Heart right ventricle (tissue), 16 donors: ENCODE measurements around the gene COX5A. TPM values are rescaled to one million over a fixed set of nuclear protein-coding genes. Genes with fewer than 3 reads are reported as not detected.

Experiments used
- ATAC-seq, 8 donors: fragments of 200-7000 bp; cut with Tn5 transposase; one replicate each; pipeline ENCODE4 v1.9.1; 2020; ENCODE audit warnings: mild to moderate bottlenecking in 8 of 8, moderate library complexity in 8 of 8, moderate number of reproducible peaks in 1 of 8
- DNase-seq, 2 donors: peaks; one replicate each; pipeline ENCODE4 v3.0.0-alpha.2; 2020
- H3K27ac ChIP-seq, 10 donors: fragments of 200-600 bp; sonication (generic) in 2 of 10; one replicate each; pipeline versions ENCODE4 v1.5.0 to v1.8.0; 2020 to 2022; ENCODE audit warnings: mild to moderate bottlenecking in 3 of 10
- H3K27me3 ChIP-seq, 7 donors: fragments of 200-600 bp; one replicate each; pipeline ENCODE4 v1.8.0; 2021 to 2022; ENCODE audit warnings: mild to moderate bottlenecking in 2 of 7
- H3K36me3 ChIP-seq, 9 donors: fragments of 200-600 bp; sonication (generic) in 1 of 9; one replicate each; pipeline versions ENCODE4 v1.5.0 to v1.8.0; 2020 to 2022; ENCODE audit warnings: mild to moderate bottlenecking in 2 of 9
- H3K4me1 ChIP-seq, 9 donors: fragments of 200-600 bp; sonication (generic) in 1 of 9; one replicate each; pipeline versions ENCODE4 v1.5.0 to v1.8.0; 2020 to 2022; ENCODE audit warnings: mild to moderate bottlenecking in 4 of 9
- H3K4me3 ChIP-seq, 10 donors: fragments of 200-600 bp; sonication (generic) in 2 of 10; one replicate each; pipeline versions ENCODE4 v1.5.0 to v1.8.0; 2020 to 2022; ENCODE audit warnings: mild to moderate bottlenecking in 7 of 10, moderate library complexity in 2 of 10
- H3K9me3 ChIP-seq, 11 donors: fragments of 200-600 bp in 10 of 11; sonication (generic) in 2 of 11; one replicate each; pipeline versions ENCODE4 v1.5.0 to v1.8.0; 2013 to 2022; ENCODE audit warnings: mild to moderate bottlenecking in 2 of 11, control low read depth in 1 of 11, moderate library complexity in 1 of 11
- whole genome bisulfite sequencing, 2 donors: extraction: QIAGEN DNeasy Blood & Tissue Kit; methylation state at CpG; one replicate each; pipeline ENCODE4 v1.1.7; 2013; ENCODE audit warnings: inconsistent platforms in 1 of 2; 5-methylcytosine and 5-hydroxymethylcytosine counted together
- intact Hi-C, 10 donors: fragments of 100-400 bp; cut with DNase I; formaldehyde crosslinking; loops; one replicate each; pipeline versions ENCODE4 v1.11.1 to v1.14.2; 2022
- long read RNA-seq, 3 donors: library from polyadenylated mRNA; unstranded; transcript quantifications; one replicate each; pipeline ENCODE4 v2.0.0, GENCODE V29; 2020 to 2021
- polyA plus RNA-seq, 2 donors: library from polyadenylated mRNA; stranded (reverse); fragments of 200-250 nt; gene quantifications; one replicate each; pipeline ENCODE4 v1.2.3, GENCODE V29; 2013
- total RNA-seq, 10 donors: library from RNA; stranded (reverse); fragmentation: NEBNext Ultra II Directional in 3 of 10; extraction: Animal tissue kit (Norgen Biotek cat#: 25700) in 3 of 10; gene quantifications; one replicate each; pipeline versions ENCODE4 v1.2.1 to v1.2.4, GENCODE V29; 2021 to 2023
- TF ChIP-seq, protein P1 (sequence below), 9 donors: fragments of 200-600 bp; sonication (generic) in 2 of 9; IDR thresholded peaks; one replicate each; pipeline versions ENCODE4 v1.5.0 to v1.8.0; 2021 to 2022; ENCODE audit warnings: antibody characterized with exemption in 9 of 9, mild to moderate bottlenecking in 5 of 9, moderate library complexity in 1 of 9
- donor health status: Arrhythmogenic right ventricular cardiomyopathy.
- donor health status: ischemic (EF 13 %, LVEDD 7.1; RV severe dilation, severe dysfunction).
- donor health status: healthy with polysubstance abuse.
- donor health status: DM: no; HTN: yes; CAD: no.
- donor health status: DM: no; HTN: no; CAD: no.
- donor health status: ischemic (EF 25% LVEDD 6.9; RV normal size, moderate dysfunction).
- donor health status: ischemic (EF 25% LVEDD 5.7; RV mildly dilated, moderate dysfunction).
- donor health status: healthy.
- donor health status: DM: yes; HTN: yes; CAD: no.
- donor health status: Ischemic cardiomyopathy.
- donor health status: ischemic (EF 35%, LVEDD 5.7; RV mildly dilated, moderate dysfunction).
- donor health status: nonischemic (EF 11% LVEDD 7.7; RV severe dilation, severe dysfunction).
- donor health status: DM: yes; HTN: yes; CAD: no.
- donor health status: PGD.
- donor health status: ischemic (EF 29% LVEDD 5.4; RV normal size, mild dysfunction).
- donor health status: nonischemic (EF 23%, LVEDD 6.1; RV moderate dilation, normal function).

Gene COX5A
- 1,000 to 10,000 TPM in 9 of 10 donors, 100 to 1,000 TPM in 1; 894 to 1,717 (median 1,286) TPM for total RNA-seq
- 1,000 to 10,000 TPM; 1,114 to 1,728 TPM for polyA plus RNA-seq
- long read RNA-seq, donor 1, transcript COX5A-204 (4 exons, 579 nt): minor isoform, 14 of 1,038 reads
- long read RNA-seq, donor 1, transcript COX5A-201 (5 exons, 1,268 nt): major isoform, 909 of 1,038 reads
- long read RNA-seq, donor 1, partial matches to known transcripts: 100 of 1,038 reads
- long read RNA-seq, donor 1, other reads (novel, unspliced or antisense): 14 of 1,038 reads
- long read RNA-seq, donor 2, transcript COX5A-204 (4 exons, 579 nt): minor isoform, 16 of 1,371 reads
- long read RNA-seq, donor 2, transcript COX5A-201 (5 exons, 1,268 nt): major isoform, 1,122 of 1,371 reads
- long read RNA-seq, donor 2, partial matches to known transcripts: 207 of 1,371 reads
- long read RNA-seq, donor 2, other reads (novel, unspliced or antisense): 24 of 1,371 reads
- long read RNA-seq, donor 3, transcript COX5A-201 (5 exons, 1,268 nt): major isoform, 206 of 228 reads
- long read RNA-seq, donor 3, partial matches to known transcripts: 3 of 228 reads
- long read RNA-seq, donor 3, other reads (novel, unspliced or antisense): 17 of 228 reads

DNA sequence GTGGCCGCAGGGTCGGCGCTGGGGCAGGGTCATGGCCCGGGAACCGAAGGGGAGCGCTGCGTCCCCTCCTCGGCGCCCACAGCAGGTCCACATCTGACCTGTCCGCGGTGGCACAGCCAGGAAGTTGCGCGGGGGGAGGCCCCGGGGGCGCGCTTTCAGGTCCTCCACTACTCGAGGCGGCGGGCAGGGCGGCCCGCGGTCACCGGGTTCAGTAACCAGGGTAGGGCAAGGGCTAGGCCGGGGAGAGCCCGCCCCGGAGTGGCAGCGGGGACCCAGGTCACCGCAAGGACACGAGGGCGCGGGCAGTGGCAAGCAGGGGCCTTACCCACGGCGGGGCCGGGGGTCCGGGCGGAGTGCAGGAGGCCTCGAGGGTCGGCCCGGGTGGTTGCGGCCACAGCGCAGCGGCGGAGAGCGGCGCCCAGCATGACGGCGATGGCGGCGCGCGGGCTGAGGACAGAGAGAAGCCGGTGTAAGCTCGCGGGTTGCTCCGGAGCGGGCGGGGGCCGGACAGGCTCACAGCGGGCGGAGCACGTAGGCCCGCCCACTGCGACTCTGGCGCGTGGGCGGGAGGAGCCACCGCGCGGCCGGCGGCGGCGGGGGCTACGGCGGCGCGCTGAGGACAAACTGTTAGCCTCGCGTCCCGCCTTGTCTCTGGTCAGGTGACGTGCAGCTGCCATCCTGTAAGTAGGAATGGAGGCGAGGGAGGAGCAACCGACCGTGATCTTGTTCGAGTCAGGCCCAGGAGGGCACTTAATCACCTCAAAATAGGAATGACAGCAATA is at the start of gene COX5A:
TSS of gene COX5A (minus strand) at position 484 of the 782 bp plus-strand sequence. CDS start at position 425, 59 bp downstream.
- ATAC-seq: peak; percentile 96 to 98 (median 98)
- TF ChIP-seq, protein P1, sequence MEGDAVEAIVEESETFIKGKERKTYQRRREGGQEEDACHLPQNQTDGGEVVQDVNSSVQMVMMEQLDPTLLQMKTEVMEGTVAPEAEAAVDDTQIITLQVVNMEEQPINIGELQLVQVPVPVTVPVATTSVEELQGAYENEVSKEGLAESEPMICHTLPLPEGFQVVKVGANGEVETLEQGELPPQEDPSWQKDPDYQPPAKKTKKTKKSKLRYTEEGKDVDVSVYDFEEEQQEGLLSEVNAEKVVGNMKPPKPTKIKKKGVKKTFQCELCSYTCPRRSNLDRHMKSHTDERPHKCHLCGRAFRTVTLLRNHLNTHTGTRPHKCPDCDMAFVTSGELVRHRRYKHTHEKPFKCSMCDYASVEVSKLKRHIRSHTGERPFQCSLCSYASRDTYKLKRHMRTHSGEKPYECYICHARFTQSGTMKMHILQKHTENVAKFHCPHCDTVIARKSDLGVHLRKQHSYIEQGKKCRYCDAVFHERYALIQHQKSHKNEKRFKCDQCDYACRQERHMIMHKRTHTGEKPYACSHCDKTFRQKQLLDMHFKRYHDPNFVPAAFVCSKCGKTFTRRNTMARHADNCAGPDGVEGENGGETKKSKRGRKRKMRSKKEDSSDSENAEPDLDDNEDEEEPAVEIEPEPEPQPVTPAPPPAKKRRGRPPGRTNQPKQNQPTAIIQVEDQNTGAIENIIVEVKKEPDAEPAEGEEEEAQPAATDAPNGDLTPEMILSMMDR (IDR thresholded peaks at IDR 0.05): peak in 1 of 9 donors; percentile 19
- intact Hi-C loops: loop anchor here in 3 of 10 donors (2.0 to 5.0 kb wide), 3 partner anchors 31 to 155 kb away; partner anchors contain the start of genes CSK (in 1 of the 3), FAM219B (in 1 of the 3) and ULK3 (in 1 of the 3)
- 0% methylated on average over 85 of the region's 85 CpGs for WGBS, 2 donors
- peaks cover 0 to 8% (median 0%) of the 10 kb centered on the region in 9 donors for H3K36me3 ChIP-seq
- no peaks in the 10 kb centered on the region for H3K27me3 ChIP-seq
- H3K4me3 ChIP-seq: peak within 1 kb of the TSS; percentile 70 to 100 (median 90)
- H3K27ac ChIP-seq: peak within 1 kb of the TSS; percentile 96 to 100 (median 98)
- DNase-seq: peak; percentile 92 to 95
- H3K9me3 ChIP-seq: no peaks in the 10 kb centered on the region
- H3K4me1 ChIP-seq: peaks cover 6 to 46% (median 39%) of the 10 kb centered on the region in 9 donors

DNA sequence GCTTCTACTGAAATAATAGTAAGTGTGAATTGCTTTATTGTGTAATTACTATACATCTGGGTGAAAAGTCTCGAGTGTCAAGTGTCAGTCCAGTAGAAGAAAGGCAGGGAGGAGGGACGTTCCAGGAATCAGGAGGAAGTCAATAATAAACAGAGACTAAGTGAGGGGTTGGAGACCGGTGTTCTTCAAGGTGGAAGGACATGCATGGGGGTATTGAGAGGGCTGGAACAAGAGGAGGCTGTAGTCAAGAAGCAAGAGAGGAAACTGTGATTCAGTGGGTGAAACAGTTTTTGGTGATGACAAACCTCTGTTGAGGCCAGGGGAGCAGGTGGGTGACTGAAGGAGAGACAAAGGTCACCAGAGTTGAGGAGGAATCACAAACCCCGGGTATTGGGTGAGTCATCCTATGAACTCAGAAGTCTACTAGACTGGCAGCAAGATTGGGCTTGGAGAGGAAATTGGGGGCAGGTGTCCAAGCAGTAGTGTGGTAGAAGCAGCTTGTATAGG is 45.9 kb upstream of the COX5A start:
- Histone ChIP-seq H3K27me3 (peaks cover 0 to 38% (median 13%) of the 10 kb centered on the region in 7 donors), H3K9me3 (no peaks in the 10 kb centered on the region), H3K36me3 (no peaks in the 10 kb centered on the region), H3K4me1 (no peaks in the 10 kb centered on the region), H3K27ac (no peak overlapping the region), H3K4me3 (no peak overlapping the region)
- no peak for DNase-seq
- no peak for ATAC-seq
- intact Hi-C loops: no loop called here
- TF ChIP-seq, protein P1 (IDR thresholded peaks at IDR 0.05): no peak
- WGBS, 2 donors: 40 to 42% methylated on average over 4 of the region's 4 CpGs

DNA sequence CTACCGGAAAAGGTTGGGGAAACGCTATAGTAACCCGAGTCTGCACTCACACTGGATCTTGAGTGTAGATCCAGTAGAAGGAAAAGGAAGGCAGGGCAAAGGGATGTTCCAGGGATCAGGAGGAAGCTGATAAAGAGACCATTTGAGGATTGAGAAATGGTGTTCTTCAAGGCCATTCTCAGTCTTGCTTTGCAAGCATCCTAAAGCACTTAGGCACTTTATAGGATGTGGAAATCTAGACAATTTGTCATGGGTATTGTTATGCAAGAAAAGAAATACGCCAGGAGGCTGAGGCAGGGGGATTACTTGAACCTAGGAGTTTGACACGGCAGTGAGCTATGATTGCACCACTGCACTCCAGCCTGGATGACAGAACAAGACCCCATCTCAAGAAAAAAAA is 44.3 kb upstream of the COX5A start:
- TF ChIP-seq, protein P1 (IDR thresholded peaks at IDR 0.05): no peak
- no peaks in the 10 kb centered on the region for H3K4me1 ChIP-seq
- intact Hi-C loops: no loop called here
- no peak for DNase-seq
- peaks cover 0 to 38% (median 13%) of the 10 kb centered on the region in 7 donors for H3K27me3 ChIP-seq
- no peak for ATAC-seq
- no peaks in the 10 kb centered on the region for H3K9me3 ChIP-seq
- no peak overlapping the region for H3K27ac ChIP-seq
- no peaks in the 10 kb centered on the region for H3K36me3 ChIP-seq
- 57 to 83% methylated on average over 5 of the region's 5 CpGs for WGBS, 2 donors
- no peak overlapping the region for H3K4me3 ChIP-seq

DNA sequence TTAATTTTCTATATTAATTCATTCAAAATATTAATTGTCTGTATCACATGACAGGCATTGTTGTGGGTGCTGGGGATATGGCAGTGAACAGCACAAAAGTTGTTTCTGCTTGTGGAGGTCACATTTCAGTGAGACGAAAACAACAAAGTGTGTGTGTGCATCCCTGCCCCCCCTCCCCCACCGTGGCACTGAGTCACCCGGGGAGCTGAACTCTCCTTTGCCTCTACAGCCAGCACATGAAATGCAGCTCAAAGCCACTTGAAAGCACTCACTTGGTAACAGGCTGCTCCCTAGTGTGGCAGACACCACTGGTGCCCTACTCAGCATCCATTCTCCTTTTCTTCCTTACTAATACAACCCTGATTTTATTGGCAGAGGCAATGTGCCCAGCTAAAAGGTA is 40.6 kb upstream of the COX5A start:
- no peaks in the 10 kb centered on the region for H3K4me1 ChIP-seq
- H3K27ac ChIP-seq: no peak overlapping the region
- H3K9me3 ChIP-seq: no peaks in the 10 kb centered on the region
- intact Hi-C loops: no loop called here
- TF ChIP-seq, protein P1 (IDR thresholded peaks at IDR 0.05): no peak
- H3K27me3 ChIP-seq: peaks cover 0 to 14% (median 0%) of the 10 kb centered on the region in 7 donors
- ATAC-seq (no peak), DNase-seq (no peak)
- WGBS, 2 donors: 16 to 20% methylated on average over 3 of the region's 3 CpGs
- no peak overlapping the region for H3K4me3 ChIP-seq
- H3K36me3 ChIP-seq: no peaks in the 10 kb centered on the region
